ENCODE data around the gene TBCEL.

Gene TBCEL

DNA sequence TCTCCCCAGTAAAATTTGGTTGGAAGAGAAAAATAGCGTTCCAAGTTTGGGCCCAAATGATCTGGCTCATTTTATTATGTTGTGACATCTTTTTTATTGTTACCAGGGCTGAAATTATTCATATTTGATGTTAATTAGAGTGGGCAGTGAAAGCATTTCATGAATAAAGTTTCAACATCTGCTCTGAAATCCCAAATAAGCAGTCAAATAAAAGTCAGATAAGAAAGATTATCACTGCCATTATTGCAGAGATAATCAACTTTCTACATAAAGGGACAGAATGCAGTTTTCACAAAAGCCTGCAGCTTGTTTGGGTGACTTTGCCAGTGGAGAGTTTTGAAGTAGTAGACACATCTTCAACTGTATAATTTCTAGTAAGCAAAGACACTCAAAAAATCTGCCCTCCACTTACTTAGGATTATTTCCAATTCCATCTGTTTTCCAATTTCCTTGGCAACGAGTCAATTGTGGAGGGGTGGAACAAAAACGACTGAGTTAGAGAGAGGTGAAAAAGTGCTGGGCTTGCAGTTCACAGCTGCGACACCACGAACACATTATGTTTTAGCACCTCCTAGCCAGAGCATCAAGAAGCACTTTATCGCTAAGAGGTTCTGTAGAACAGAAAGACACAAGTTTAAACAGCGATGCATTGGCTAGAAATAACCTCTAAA lies 86.1 kb downstream of the TBCEL start:
- Histone ChIP-seq H3K27ac (replicated peaks) (no peak overlapping the region), H3K4me3 (replicated peaks; ENCODE audit: insufficient read depth, low read length) (no peak overlapping the region), H3K27me3 (ENCODE audit: insufficient read depth, poor library complexity, severe bottlenecking) (peaks cover 12% of the 10 kb centered on the region)
- TF ChIP-seq SPI1 (IDR thresholded peaks at IDR 0.05; ENCODE audit: borderline replicate concordance, low read depth) = no peak
- no peak for TF ChIP-seq CTCF (IDR thresholded peaks at IDR 0.05; ENCODE audit: insufficient read depth, low read length)
- no peak for TF ChIP-seq REST (IDR thresholded peaks at IDR 0.05; ENCODE audit: insufficient replicate concordance, low read depth)
- no peak for TF ChIP-seq GABPA (IDR thresholded peaks at IDR 0.05; ENCODE audit: low read depth)
- no peak for TF ChIP-seq POLR2AphosphoS5 (IDR thresholded peaks at IDR 0.05; ENCODE audit: low read depth)
- no peak for DNase-seq (ENCODE audit: low read depth in 1 of 2, low spot score in 1 of 2)

GRCh38 chr11:121110871-121111724 lies 87.2 kb downstream of the TBCEL start:
- TF ChIP-seq GABPA (IDR thresholded peaks at IDR 0.05; ENCODE audit: low read depth) = no peak
- no peak for TF ChIP-seq POLR2AphosphoS5 (IDR thresholded peaks at IDR 0.05; ENCODE audit: low read depth)
- no peak for TF ChIP-seq SPI1 (IDR thresholded peaks at IDR 0.05; ENCODE audit: borderline replicate concordance, low read depth)
- TF ChIP-seq CTCF (IDR thresholded peaks at IDR 0.05; ENCODE audit: insufficient read depth, low read length) = no peak
- no peak for TF ChIP-seq REST (IDR thresholded peaks at IDR 0.05; ENCODE audit: insufficient replicate concordance, low read depth)
- Histone ChIP-seq H3K27me3 (ENCODE audit: insufficient read depth, poor library complexity, severe bottlenecking) (peaks cover 10% of the 10 kb centered on the region), H3K4me3 (replicated peaks; ENCODE audit: insufficient read depth, low read length) (no peak overlapping the region), H3K27ac (replicated peaks) (no peak overlapping the region)
- DNase-seq (ENCODE audit: low read depth in 1 of 2, low spot score in 1 of 2) = no peak

GRCh38 chr11:121112498-121113455 lies 88.9 kb downstream of the TBCEL start:
- TF ChIP-seq CTCF (IDR thresholded peaks at IDR 0.05; ENCODE audit: insufficient read depth, low read length) (peak; percentile 25), GABPA (IDR thresholded peaks at IDR 0.05; ENCODE audit: low read depth) (no peak), SPI1 (IDR thresholded peaks at IDR 0.05; ENCODE audit: borderline replicate concordance, low read depth) (peak; percentile 23; the same call in 1 of the 2 replicates)
- H3K27ac ChIP-seq (replicated peaks) = no peak overlapping the region
- peaks cover 13% of the 10 kb centered on the region for H3K27me3 ChIP-seq (ENCODE audit: insufficient read depth, poor library complexity, severe bottlenecking)
- no peak overlapping the region for H3K4me3 ChIP-seq (replicated peaks; ENCODE audit: insufficient read depth, low read length)
- DNase-seq (ENCODE audit: low read depth in 1 of 2, low spot score in 1 of 2) = peak; percentile 16 to 56
